Endothelial cell of umbilical vein (primary cell): ENCODE results near the gene SOAT1. TPM values are rescaled to one million over a fixed set of nuclear protein-coding genes. Genes with fewer than 3 reads are reported as not detected.

Source experiments
- BruUV-seq: library from RNA; stranded (reverse); fragments of 400-500 nt; replicated peaks from 2 replicates; lab custom pipeline; 2021; lab: Mats Ljungman, UMichigan
- CTCF ChIA-PET: fragments of 300-600, 350-600 bp; sonication (Branson Sonifier 250); formaldehyde crosslinking; loops from one replicate; lab custom pipeline; 2021; ENCODE audit warnings: antibody characterized with exemption, inconsistent platforms; lab: Charles Lee
- POLR2A ChIA-PET: fragments of 300-600, 350-600 bp; sonication (Branson Sonifier 250); formaldehyde crosslinking; loops from one replicate; lab custom pipeline; 2021; ENCODE audit warnings: antibody characterized with exemption, inconsistent platforms; lab: Charles Lee
- DNase-seq: peaks from one replicate; pipeline ENCODE4 v3.0.0-alpha.2; 2011; ENCODE audit warnings: low read depth, low spot score
- FAIRE-seq: peaks from 2 replicates; lab custom pipeline; 2011; peaks lifted over from hg19 to GRCh38; lab: Jason Lieb, UNC
- H2AFZ ChIP-seq: 2 replicates; pipeline ENCODE4 v1.6.0; 2012; ENCODE audit warnings: low read depth, low read length, control low read depth, inconsistent platforms
- H3K27ac ChIP-seq: 2 replicates; pipeline ENCODE4 v1.5.1; 2011; ENCODE audit warnings: low read depth, mild to moderate bottlenecking, control low read depth, low read length, moderate library complexity; ENCODE audit not compliant: insufficient read depth
- H3K27me3 ChIP-seq, 2 experiments: 2 replicates each; pipeline versions ENCODE4 v1.6.0 to v1.6.1; 2011; ENCODE audit warnings: low read length in 2 of 2, mixed read lengths in 1 of 2; ENCODE audit not compliant: control insufficient read depth in 2 of 2, insufficient read depth in 2 of 2
- H3K36me3 ChIP-seq, 2 experiments: 2 replicates in 1 of 2; 3 replicates in 1 of 2; pipeline ENCODE4 v1.5.1; 2011; ENCODE audit warnings: low read length in 2 of 2, mild to moderate bottlenecking in 1 of 2, moderate library complexity in 1 of 2; ENCODE audit not compliant: control insufficient read depth in 2 of 2, insufficient read depth in 2 of 2; ENCODE audit errors: extremely low read depth in 1 of 2
- H3K4me1 ChIP-seq: 3 replicates; pipeline ENCODE4 v1.5.1; 2011; ENCODE audit warnings: mild to moderate bottlenecking, low read length; ENCODE audit not compliant: control insufficient read depth, insufficient read depth; ENCODE audit errors: extremely low read depth
- H3K4me2 ChIP-seq: 2 replicates; pipeline ENCODE4 v1.6.1; 2011; ENCODE audit warnings: low read length, control low read depth, mixed read lengths; ENCODE audit not compliant: insufficient read depth
- H3K4me3 ChIP-seq, 3 experiments: fragments of 200-600 bp in 1 of 3; sonication (generic), shearing (Covaris generic) in 1 of 3; replicated peaks in 1 of 3; 2 replicates each; pipeline ENCODE4 v1.5.1; 2011 to 2016; ENCODE audit warnings: control low read depth in 3 of 3, low read length in 3 of 3, mild to moderate bottlenecking in 2 of 3, inconsistent platforms in 1 of 3, low read depth in 1 of 3, moderate library complexity in 1 of 3; ENCODE audit not compliant: insufficient read depth in 1 of 3
- H3K79me2 ChIP-seq: 2 replicates; pipeline ENCODE4 v1.6.0; 2012; ENCODE audit warnings: low read length, inconsistent platforms; ENCODE audit not compliant: control insufficient read depth, insufficient read depth
- H3K9ac ChIP-seq: replicated peaks from 2 replicates; pipeline ENCODE3; 2011; ENCODE audit warnings: low read length, control low read depth; ENCODE audit not compliant: insufficient read depth; ENCODE audit errors: extremely low read depth
- H3K9me1 ChIP-seq: replicated peaks from 3 replicates; pipeline ENCODE4 v1.6.0; 2011; ENCODE audit warnings: mild to moderate bottlenecking, low read length; ENCODE audit not compliant: control insufficient read depth, insufficient read depth; ENCODE audit errors: extremely low read depth
- H3K9me3 ChIP-seq: replicated peaks from 2 replicates; pipeline ENCODE4 v1.5.1; 2012; ENCODE audit warnings: low read length, inconsistent platforms; ENCODE audit not compliant: control insufficient read depth, insufficient read depth
- H4K20me1 ChIP-seq: replicated peaks from 2 replicates; pipeline ENCODE3; 2011; ENCODE audit warnings: mild to moderate bottlenecking, low read length; ENCODE audit not compliant: control insufficient read depth, insufficient read depth; ENCODE audit errors: extremely low read depth
- CTCF ChIP-seq, 2 donors: IDR thresholded peaks; 1 replicate in 1 of 2; 2 replicates in 1 of 2; pipeline ENCODE4 v1.5.1; 2011; ENCODE audit warnings: low read length in 2 of 2, mild to moderate bottlenecking in 2 of 2, moderate library complexity in 2 of 2, control low read depth in 1 of 2, inconsistent platforms in 1 of 2, low read depth in 1 of 2; ENCODE audit not compliant: insufficient read depth in 1 of 2; ENCODE audit errors: extremely low read depth in 1 of 2
- EZH2 ChIP-seq: IDR thresholded peaks from 2 replicates; pipeline ENCODE4 v1.6.1; 2012; ENCODE audit warnings: borderline replicate concordance, low read depth, mild to moderate bottlenecking, moderate library complexity, low read length, inconsistent platforms; ENCODE audit not compliant: severe bottlenecking
- FOS ChIP-seq: IDR thresholded peaks from 2 replicates; pipeline ENCODE4 v1.6.1; 2011; ENCODE audit warnings: mild to moderate bottlenecking, low read length, moderate library complexity, borderline replicate concordance; ENCODE audit not compliant: insufficient read depth
- GATA2 ChIP-seq: IDR thresholded peaks from 2 replicates; pipeline ENCODE4 v1.7.0; 2011; ENCODE audit warnings: low read depth, mild to moderate bottlenecking, moderate library complexity, mixed read lengths, low read length; ENCODE audit not compliant: insufficient read length, insufficient read depth
- JUN ChIP-seq: IDR thresholded peaks from 2 replicates; pipeline ENCODE4 v1.6.1; 2011; ENCODE audit warnings: borderline replicate concordance, low read depth; ENCODE audit not compliant: insufficient read length, insufficient read depth
- MAX ChIP-seq: IDR thresholded peaks from 2 replicates; pipeline ENCODE4 v1.6.1; 2011; ENCODE audit not compliant: insufficient read depth, insufficient read length
- MYC ChIP-seq: IDR thresholded peaks from one replicate; pipeline ENCODE4 v1.6.1; 2011; ENCODE audit warnings: mild to moderate bottlenecking, low read depth, low read length
- POLR2A ChIP-seq: IDR thresholded peaks from 2 replicates; pipeline ENCODE4 v1.6.1; 2012; ENCODE audit warnings: low read depth, mild to moderate bottlenecking, control low read depth, low read length
- POLR2AphosphoS5 ChIP-seq: IDR thresholded peaks from 2 replicates; pipeline ENCODE4 v1.6.1; 2012; ENCODE audit warnings: low read depth, mild to moderate bottlenecking, control low read depth, low read length, moderate library complexity; ENCODE audit not compliant: insufficient read depth
- dilution Hi-C: fragments of 300-500 bp; cut with MboI; formaldehyde crosslinking; loops from one replicate; pipeline ENCODE4 v1.15.0; 2019; ENCODE audit warnings: low sequenced_read_pairs; ENCODE audit not compliant: extremely low pct_ligation_motif_present
- intact Hi-C: fragments of 100-400 bp; cut with micrococcal nuclease; formaldehyde crosslinking; loops from one replicate; pipeline ENCODE4 v1.10.0; 2022
- polyA plus RNA-seq, 4 experiments: library from polyadenylated mRNA; depleted of rRNA in 3 of 4; stranded (reverse) in 3 of 4; unstranded in 1 of 4; fragments of >200 nt; gene quantifications; 2 replicates each; pipeline versions ENCODE4 v1.2.1 to v1.2.3, GENCODE V29; 2011 to 2012; ENCODE audit warnings: missing spikeins in 1 of 4
- total RNA-seq: library from RNA; stranded (reverse); gene quantifications from 2 replicates; pipeline ENCODE4 v1.2.3, GENCODE V29; 2021

SOAT1 gene
- total and polyA plus RNA-seq, 2 donors (not counting 3 experiments of a cell fraction or from before 2014, with no cell fraction given) = 14.0 to 38.2 TPM

GRCh38 chr1:179298952-179299351 lies 5.4 kb downstream of the SOAT1 start:
- TF ChIP-seq EZH2 (no peak), JUN (no peak), CTCF (IDR thresholded peaks at IDR 0.05; ENCODE audit: extremely low read depth in 1 of 2, insufficient read depth in 1 of 2, low read depth in 1 of 2, low read length in 2 of 2) (no peak), GATA2 (no peak), FOS (no peak), MYC (no peak), POLR2AphosphoS5 (no peak), POLR2A (no peak), MAX (no peak)
- intact Hi-C loops (no loop called here), dilution Hi-C loops (no loop called here)
- no peak overlapping the region for H3K4me2 ChIP-seq
- peaks cover 10% of the 10 kb centered on the region for H3K4me1 ChIP-seq
- H3K27ac ChIP-seq = no peak overlapping the region
- CTCF ChIA-PET = no interaction called here
- H4K20me1 ChIP-seq = no peaks in the 10 kb centered on the region
- no peaks in the 10 kb centered on the region for H3K9me3 ChIP-seq
- H3K36me3 ChIP-seq = no peaks in the 10 kb centered on the region
- no peak overlapping the region for H3K4me3 ChIP-seq
- no peaks in the 10 kb centered on the region for H3K27me3 ChIP-seq
- FAIRE-seq (no peak), DNase-seq (no peak)
- no peak overlapping the region for H2AFZ ChIP-seq
- peaks cover 56% of the 10 kb centered on the region for H3K79me2 ChIP-seq
- no TSS peak for BruUV-seq
- H3K9ac ChIP-seq = no peak overlapping the region
- H3K9me1 ChIP-seq = no peaks in the 10 kb centered on the region
- POLR2A ChIA-PET = no interaction called here
